ENCODE data around the gene DGKZ.

DNA sequence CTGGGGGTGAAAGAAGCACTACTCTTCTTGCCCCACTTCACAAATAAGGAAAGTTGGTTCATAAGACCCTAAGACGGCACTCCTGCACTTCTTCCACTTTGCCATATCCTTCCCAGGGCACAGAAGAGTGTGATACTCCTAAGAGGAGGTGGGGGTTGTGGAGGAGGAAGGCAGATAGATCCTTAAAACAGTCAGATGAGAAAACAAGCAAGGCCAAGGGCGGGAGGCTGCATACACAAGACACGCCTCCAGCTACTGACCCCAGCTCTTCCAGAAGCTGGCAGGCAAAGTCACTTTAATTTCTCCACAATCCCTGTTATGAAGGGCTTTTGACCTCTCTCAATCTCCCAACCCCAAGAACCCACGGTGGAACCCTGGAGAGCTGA lies 46.0 kb downstream of the DGKZ start:
- TF ChIP-seq, protein P1, sequence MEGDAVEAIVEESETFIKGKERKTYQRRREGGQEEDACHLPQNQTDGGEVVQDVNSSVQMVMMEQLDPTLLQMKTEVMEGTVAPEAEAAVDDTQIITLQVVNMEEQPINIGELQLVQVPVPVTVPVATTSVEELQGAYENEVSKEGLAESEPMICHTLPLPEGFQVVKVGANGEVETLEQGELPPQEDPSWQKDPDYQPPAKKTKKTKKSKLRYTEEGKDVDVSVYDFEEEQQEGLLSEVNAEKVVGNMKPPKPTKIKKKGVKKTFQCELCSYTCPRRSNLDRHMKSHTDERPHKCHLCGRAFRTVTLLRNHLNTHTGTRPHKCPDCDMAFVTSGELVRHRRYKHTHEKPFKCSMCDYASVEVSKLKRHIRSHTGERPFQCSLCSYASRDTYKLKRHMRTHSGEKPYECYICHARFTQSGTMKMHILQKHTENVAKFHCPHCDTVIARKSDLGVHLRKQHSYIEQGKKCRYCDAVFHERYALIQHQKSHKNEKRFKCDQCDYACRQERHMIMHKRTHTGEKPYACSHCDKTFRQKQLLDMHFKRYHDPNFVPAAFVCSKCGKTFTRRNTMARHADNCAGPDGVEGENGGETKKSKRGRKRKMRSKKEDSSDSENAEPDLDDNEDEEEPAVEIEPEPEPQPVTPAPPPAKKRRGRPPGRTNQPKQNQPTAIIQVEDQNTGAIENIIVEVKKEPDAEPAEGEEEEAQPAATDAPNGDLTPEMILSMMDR (conservative IDR thresholded peaks at IDR 0.05; ENCODE audit: low read length) = no peak
- no peak for TF ChIP-seq EZH2phosphoT487 (IDR thresholded peaks at IDR 0.05; ENCODE audit: borderline replicate concordance)

Measured in Loucy (cell line).